Type B pancreatic cell (in vitro differentiated cells): ENCODE data around the gene MESD. TPM values are rescaled to one million over a fixed set of nuclear protein-coding genes. Genes with fewer than 3 reads are reported as not detected.
A peak's percentile ranks its signal among the peaks of the same experiment; 100 is the strongest.

Experiments
- DNase-seq: peaks from one replicate; pipeline ENCODE4 v3.0.0; 2021; ENCODE audit warnings: mixed read lengths; ENCODE audit not compliant: unreplicated experiment; ENCODE audit errors: extremely low spot score
- H3K27ac Mint-ChIP-seq: 2 replicates; pipeline ENCODE4 v1.8.0; 2021; ENCODE audit warnings: mild to moderate bottlenecking, mixed read lengths
- H3K27me3 Mint-ChIP-seq: 2 replicates; pipeline ENCODE4 v1.8.0; 2021; ENCODE audit warnings: mixed read lengths
- H3K36me3 Mint-ChIP-seq: 2 replicates; pipeline ENCODE4 v1.8.0; 2021; ENCODE audit warnings: mixed read lengths
- H3K4me1 Mint-ChIP-seq: one replicate; pipeline ENCODE4 v1.8.0; 2021; ENCODE audit warnings: mixed read lengths; ENCODE audit not compliant: unreplicated experiment
- H3K4me3 Mint-ChIP-seq: 2 replicates; pipeline ENCODE4 v1.8.0; 2021; ENCODE audit warnings: mild to moderate bottlenecking, mixed read lengths
- H3K9me3 Mint-ChIP-seq: 2 replicates; pipeline ENCODE4 v1.8.0; 2021; ENCODE audit warnings: mixed read lengths
- CTCF ChIP-seq: fragments of 200-600 bp; sonication (generic); conservative IDR thresholded peaks from 2 replicates; pipeline ENCODE4 v1.5.0; 2021; ENCODE audit warnings: antibody characterized with exemption, mild to moderate bottlenecking
- total RNA-seq: library from RNA; stranded (reverse); gene quantifications from 2 replicates; pipeline ENCODE4 v1.2.1, GENCODE V29; 2021; ENCODE audit warnings: low replicate concordance

Gene MESD
- total RNA-seq, 1 donor from 2014 or later: 36.6 TPM

GRCh38 chr15:80992006-80992405 lies 2.4 kb upstream of the MESD start:
- H3K27ac Mint-ChIP-seq: no peak overlapping the region
- H3K36me3 Mint-ChIP-seq: peaks cover 5% of the 10 kb centered on the region
- no peaks in the 10 kb centered on the region for H3K27me3 Mint-ChIP-seq
- H3K9me3 Mint-ChIP-seq: no peaks in the 10 kb centered on the region
- no peak for TF ChIP-seq CTCF
- no peak for DNase-seq
- peaks cover 13% of the 10 kb centered on the region for H3K4me1 Mint-ChIP-seq
- no peak overlapping the region for H3K4me3 Mint-ChIP-seq

GRCh38 chr15:80991421-80991820 lies 1.8 kb upstream of the MESD start:
- Mint-ChIP-seq H3K27ac (no peak overlapping the region), H3K4me1 (peaks cover 18% of the 10 kb centered on the region), H3K27me3 (no peaks in the 10 kb centered on the region), H3K36me3 (peaks cover 5% of the 10 kb centered on the region), H3K9me3 (no peaks in the 10 kb centered on the region), H3K4me3 (peak overlapping the region; percentile 37)
- DNase-seq: no peak
- TF ChIP-seq CTCF: no peak

GRCh38 chr15:80990955-80991354 lies 1.3 kb upstream of the MESD start:
- H3K27ac Mint-ChIP-seq: no peak overlapping the region

GRCh38 chr15:80989081-80989517 lies 520 bp downstream of the MESD start:
- Mint-ChIP-seq H3K4me1 (peaks cover 34% of the 10 kb centered on the region), H3K27ac (peak overlapping the region; percentile 94), H3K27me3 (no peaks in the 10 kb centered on the region), H3K36me3 (peaks cover 10% of the 10 kb centered on the region), H3K9me3 (no peaks in the 10 kb centered on the region), H3K4me3 (peak overlapping the region; percentile 98)
- DNase-seq: no peak
- no peak for TF ChIP-seq CTCF

More at GRCh38 chr15:80990955-80991354, 1.3 kb upstream of the MESD start:
- H3K27me3 Mint-ChIP-seq: no peaks in the 10 kb centered on the region
- peaks cover 5% of the 10 kb centered on the region for H3K36me3 Mint-ChIP-seq
- no peak for DNase-seq
- peak overlapping the region; percentile 37 for H3K4me3 Mint-ChIP-seq
- peaks cover 21% of the 10 kb centered on the region for H3K4me1 Mint-ChIP-seq
- no peaks in the 10 kb centered on the region for H3K9me3 Mint-ChIP-seq
- TF ChIP-seq CTCF: no peak

GRCh38 chr15:80988148-80988796 lies 1.3 kb downstream of the MESD start:
- H3K4me1 Mint-ChIP-seq: peaks cover 37% of the 10 kb centered on the region
- no peak for TF ChIP-seq CTCF
- peak overlapping the region; percentile 94 for H3K27ac Mint-ChIP-seq
- H3K9me3 Mint-ChIP-seq: no peaks in the 10 kb centered on the region
- DNase-seq: no peak
- H3K4me3 Mint-ChIP-seq: peak overlapping the region; percentile 98
- H3K36me3 Mint-ChIP-seq: peaks cover 11% of the 10 kb centered on the region
- no peaks in the 10 kb centered on the region for H3K27me3 Mint-ChIP-seq
